PC-9 (cell line): ENCODE measurements around the gene ZNF879.

ENCODE experiments used
- EZH2 ChIP-seq: fragments of 200-600 bp; sonication (generic); IDR thresholded peaks from 2 replicates; pipeline ENCODE4 v1.8.0; 2017; ENCODE audit warnings: antibody characterized with exemption, low read depth
- TF ChIP-seq, protein P1 (sequence below): fragments of 200-600 bp; sonication (generic); conservative IDR thresholded peaks from 2 replicates; pipeline ENCODE4 v1.6.1; 2017; ENCODE audit warnings: mixed run types, antibody characterized with exemption, mild to moderate bottlenecking, moderate library complexity

DNA sequence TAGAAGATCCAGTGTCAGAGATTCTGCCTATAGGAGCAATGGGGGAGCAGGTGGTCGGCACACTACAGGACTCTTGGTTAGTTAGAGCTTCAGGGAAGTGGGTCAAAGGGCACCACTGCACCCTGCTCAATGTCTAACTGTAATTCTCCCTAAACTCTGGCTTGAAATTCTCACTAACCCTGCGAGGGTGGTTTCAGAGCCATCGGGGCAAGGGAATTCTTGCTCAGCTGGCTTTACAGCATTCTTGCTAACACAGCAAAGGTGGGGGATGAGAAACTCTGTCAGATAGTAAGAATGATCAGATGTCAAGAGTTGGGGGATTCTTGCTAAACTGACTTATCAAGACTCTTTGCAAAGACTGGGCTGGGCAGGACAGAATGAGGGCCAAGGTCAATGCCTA is 31.8 kb downstream of the ZNF879 start:
- TF ChIP-seq, protein P1, sequence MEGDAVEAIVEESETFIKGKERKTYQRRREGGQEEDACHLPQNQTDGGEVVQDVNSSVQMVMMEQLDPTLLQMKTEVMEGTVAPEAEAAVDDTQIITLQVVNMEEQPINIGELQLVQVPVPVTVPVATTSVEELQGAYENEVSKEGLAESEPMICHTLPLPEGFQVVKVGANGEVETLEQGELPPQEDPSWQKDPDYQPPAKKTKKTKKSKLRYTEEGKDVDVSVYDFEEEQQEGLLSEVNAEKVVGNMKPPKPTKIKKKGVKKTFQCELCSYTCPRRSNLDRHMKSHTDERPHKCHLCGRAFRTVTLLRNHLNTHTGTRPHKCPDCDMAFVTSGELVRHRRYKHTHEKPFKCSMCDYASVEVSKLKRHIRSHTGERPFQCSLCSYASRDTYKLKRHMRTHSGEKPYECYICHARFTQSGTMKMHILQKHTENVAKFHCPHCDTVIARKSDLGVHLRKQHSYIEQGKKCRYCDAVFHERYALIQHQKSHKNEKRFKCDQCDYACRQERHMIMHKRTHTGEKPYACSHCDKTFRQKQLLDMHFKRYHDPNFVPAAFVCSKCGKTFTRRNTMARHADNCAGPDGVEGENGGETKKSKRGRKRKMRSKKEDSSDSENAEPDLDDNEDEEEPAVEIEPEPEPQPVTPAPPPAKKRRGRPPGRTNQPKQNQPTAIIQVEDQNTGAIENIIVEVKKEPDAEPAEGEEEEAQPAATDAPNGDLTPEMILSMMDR, result no peak
- no peak for TF ChIP-seq EZH2
